Suppressor macrophage treated with lipopolysaccharide for 1 hour (primary cell): ENCODE data around the gene ZNF366.

Experiments
- DNase-seq, 3 donors: peaks; one replicate each; pipeline ENCODE4 v3.0.0-alpha.2; 2020 to 2022

Gene ZNF366

GRCh38 chr5:72464071-72464470, 43.1 kb downstream of the ZNF366 start:
- DNase-seq, result no peak

GRCh38 chr5:72463449-72464052, 43.7 kb downstream of the ZNF366 start:
- DNase-seq, result peak; percentile 64 to 79 (median 66)

DNA sequence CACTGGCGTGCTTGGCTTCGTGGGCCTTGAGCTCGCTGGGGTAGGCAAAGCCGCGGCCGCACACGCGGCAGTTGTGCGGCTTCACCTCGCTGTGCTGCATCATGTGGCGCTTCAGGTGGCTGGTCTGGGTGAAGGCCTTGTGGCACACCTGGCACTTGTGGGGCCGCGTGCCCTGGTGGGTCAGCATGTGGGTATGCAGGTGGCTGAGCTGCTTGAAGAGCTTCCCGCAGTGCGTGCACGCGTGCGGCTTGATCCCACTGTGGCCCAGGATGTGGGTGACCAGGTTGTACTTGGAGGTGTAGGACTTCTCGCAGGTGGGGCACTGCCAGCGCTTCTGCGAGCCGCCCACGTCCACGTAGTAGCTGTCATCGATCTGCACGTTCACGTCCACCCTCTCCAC, 46.8 kb downstream of the ZNF366 start:
- no peak for DNase-seq

DNA sequence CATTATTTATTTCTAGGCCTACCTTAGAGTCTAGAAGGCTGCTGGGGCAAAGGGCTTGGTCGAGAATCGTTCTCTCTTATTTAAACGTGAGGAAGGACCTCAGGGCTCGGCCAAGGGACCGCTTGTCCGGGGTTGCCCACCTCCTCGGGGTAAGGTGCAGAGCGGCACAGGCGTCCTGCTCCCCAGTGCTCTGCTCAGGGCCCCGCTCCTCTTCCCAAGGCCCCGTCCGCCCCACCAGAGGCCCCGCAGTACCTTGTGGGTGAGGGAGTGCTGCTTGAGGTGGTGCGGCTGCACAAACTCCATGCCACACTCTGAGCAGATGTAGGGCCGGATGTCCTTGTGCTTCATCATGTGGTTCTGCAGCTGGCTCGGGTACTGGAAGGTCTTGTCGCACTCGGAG, 47.3 kb downstream of the ZNF366 start:
- no peak for DNase-seq

GRCh38 chr5:72459089-72459661, 48.0 kb downstream of the ZNF366 start:
- no peak for DNase-seq

DNA sequence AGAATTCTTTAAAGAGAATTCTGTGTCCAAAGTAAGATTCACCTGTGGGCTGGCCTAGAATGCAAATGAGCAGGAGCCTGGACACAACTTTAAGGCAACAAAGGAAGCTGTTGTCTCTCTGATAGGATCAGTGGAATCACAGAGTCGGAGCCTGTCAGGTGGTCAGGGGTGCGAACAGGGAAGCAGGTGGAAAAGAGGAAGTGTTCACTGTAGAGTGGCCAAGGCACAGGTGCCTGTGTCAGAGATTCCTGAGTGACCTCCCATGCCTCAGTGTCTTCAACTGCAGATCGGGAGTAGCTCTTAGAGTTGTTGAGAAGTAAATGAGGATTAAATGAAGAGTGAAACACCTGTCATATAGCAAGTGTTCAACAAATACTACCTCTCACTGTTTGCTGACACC, 48.8 kb downstream of the ZNF366 start:
- no peak for DNase-seq

DNA sequence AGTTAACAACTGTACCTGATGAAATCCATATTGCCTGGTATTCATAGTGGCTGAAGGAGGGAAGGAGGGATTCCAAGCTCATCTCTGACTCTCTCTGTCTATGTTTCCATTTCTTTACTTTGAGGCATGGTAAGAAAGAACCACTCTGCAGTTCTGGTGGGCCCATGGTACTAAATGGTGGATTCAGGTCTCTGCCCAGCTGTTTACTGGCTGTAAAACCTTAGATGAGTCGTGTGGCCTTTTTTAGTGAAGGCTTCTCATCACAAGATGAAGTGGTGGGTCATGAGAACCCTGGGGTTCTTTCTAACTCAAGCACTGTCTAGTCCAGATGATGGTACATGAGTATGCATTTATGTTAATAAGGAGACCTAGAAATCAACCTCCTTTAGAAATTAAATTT, 49.7 kb downstream of the ZNF366 start:
- no peak for DNase-seq

- DNase-seq, result no peak
These were observed 50.7 kb downstream of the ZNF366 start for GRCh38 chr5:72456391-72457074.

DNA sequence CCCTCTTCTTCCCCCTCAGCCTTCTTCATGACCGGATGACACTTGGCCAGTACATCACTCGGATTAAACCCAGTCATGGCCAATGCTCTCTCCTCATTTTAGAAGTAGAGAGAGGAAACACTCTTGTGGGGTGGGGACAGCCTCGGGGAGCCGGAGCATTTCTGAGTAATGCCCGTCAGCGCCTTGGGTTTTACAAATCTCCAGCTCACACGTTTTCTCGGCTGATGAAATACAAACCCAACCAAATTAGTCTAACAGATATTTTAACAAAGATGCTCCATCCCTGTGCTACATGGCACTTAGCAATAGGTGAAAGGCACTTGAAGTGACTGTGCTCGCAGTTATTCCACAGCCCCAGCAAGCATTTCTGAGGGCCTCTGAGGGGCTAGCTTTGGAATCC, 51.7 kb downstream of the ZNF366 start:
- peak in 2 of 3 donors; percentile 28 to 36 for DNase-seq

DNA sequence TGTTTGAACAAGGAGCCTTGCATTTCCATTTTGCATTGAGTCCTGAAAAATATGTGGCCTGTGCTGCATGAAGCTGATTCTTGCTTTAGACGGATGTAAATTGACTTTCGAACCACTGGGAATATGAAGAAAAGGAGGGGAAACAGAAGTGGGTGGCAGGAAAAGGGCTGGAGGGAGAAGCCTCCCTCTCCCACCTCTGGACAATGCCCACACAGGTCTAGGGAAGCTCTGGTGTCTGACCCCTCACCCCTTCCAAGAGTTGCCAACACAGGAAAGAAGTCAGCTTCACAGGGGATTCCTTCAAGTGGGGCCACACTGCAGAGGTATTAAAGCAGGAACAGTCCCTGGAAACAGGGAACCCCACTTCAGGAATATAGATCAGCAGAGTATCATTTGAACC, 52.2 kb downstream of the ZNF366 start:
- no peak for DNase-seq

GRCh38 chr5:72453246-72453775, 53.9 kb downstream of the ZNF366 start:
- no peak for DNase-seq

GRCh38 chr5:72452515-72453245, 54.5 kb downstream of the ZNF366 start:
- DNase-seq, result no peak

GRCh38 chr5:72451741-72452505, 55.3 kb downstream of the ZNF366 start:
- DNase-seq, result peak in 1 of 3 donors; percentile 26

GRCh38 chr5:72448368-72448767, 58.8 kb downstream of the ZNF366 start:
- no peak for DNase-seq

- DNase-seq, result no peak
These were observed 59.5 kb downstream of the ZNF366 start for GRCh38 chr5:72447751-72448150.

DNA sequence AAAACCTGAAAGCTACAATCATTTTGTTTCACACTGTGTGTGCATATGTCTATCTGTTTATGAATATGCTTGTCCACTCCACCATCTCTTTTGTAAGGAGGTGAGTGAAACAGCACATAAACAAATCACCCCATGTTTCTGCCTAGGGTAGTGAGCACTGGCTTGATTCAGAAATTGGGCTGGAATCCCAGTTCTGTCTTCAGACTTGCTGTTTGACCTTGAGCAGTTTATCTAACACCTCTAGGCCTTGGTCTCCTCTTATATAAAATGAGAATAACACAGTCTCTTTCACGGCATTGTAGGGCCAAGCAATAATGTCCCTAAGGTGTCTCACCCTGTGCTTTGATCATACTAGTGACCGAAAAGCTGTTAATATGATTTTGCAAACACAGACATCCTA, 61.2 kb downstream of the ZNF366 start:
- DNase-seq, result no peak

GRCh38 chr5:72443883-72444282, 63.3 kb downstream of the ZNF366 start:
- DNase-seq, result no peak

GRCh38 chr5:72441862-72442540, 65.2 kb downstream of the ZNF366 start:
- peak; percentile 51 to 76 (median 55) for DNase-seq

GRCh38 chr5:72441094-72441723, 66.0 kb downstream of the ZNF366 start:
- no peak for DNase-seq

DNA sequence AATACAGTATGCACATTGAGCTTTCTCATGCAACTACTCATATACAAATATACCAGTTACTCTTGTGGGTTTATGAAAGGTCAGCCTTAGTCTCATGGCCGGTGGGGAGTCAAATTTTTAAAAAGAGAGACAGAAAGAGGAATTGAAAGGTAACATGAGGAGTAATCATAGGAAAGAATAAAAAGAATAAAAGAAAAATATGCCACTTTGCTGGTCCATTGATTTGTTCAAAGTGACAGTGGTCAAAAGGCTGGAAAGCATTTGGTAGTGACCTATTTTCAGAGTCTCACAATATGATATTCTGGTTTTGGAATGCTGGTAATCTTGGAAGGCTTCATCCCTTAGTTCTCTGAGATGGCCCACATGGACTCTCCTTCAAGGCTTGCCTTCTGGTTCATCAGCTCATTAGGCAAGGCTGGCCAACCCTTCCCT, 67.0 kb downstream of the ZNF366 start:
- DNase-seq, result no peak

DNA sequence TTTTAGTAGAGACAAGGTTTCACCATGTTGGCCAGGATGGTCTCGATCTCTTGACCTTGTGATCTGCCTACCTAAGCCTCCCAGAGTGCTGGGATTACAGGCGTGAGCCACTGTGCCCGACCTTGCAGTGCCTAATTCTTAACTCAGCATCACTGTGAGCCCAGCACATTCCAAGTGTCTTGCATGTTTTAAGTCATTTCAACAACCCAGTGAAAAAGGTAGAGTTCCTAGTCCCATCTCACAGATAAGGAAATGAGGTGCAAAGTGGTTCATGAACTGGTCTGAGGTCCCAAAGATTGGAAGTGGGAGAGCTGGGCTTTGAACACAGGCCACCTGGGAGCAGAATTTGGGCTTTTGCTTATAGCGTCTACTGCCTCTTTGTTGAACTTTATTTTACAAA, 68.0 kb downstream of the ZNF366 start:
- DNase-seq, result no peak

- no peak for DNase-seq
These were observed 69.1 kb downstream of the ZNF366 start for GRCh38 chr5:72438141-72438540.
